ENCODE results near the gene PHACTR3. TPM values are rescaled to one million over a fixed set of nuclear protein-coding genes. Genes with fewer than 3 reads are reported as not detected.

The PHACTR3 gene
- polyA plus RNA-seq, 1 experiment, result not detected

- Histone ChIP-seq H3K27me3 (ENCODE audit: control insufficient read depth, insufficient read depth, low read length) (no peaks in the 10 kb centered on the region), H3K4me3 (ENCODE audit: low read depth, low read length) (no peak overlapping the region), H3K9me3 (ENCODE audit: control insufficient read depth, insufficient read depth, low read length) (no peaks in the 10 kb centered on the region), H3K27ac (ENCODE audit: low read depth, low read length) (no peak overlapping the region)
- no peak for DNase-seq (ENCODE audit: low read depth, low spot score)
- ChIA-PET CTCF (no interaction called here), POLR2A (no interaction called here)
- no peak for TF ChIP-seq CTCF (IDR thresholded peaks at IDR 0.05; ENCODE audit: low read depth, low read length)
These were observed 185.3 kb downstream of the PHACTR3 start for GRCh38 chr20:59789686-59790085.

DNA sequence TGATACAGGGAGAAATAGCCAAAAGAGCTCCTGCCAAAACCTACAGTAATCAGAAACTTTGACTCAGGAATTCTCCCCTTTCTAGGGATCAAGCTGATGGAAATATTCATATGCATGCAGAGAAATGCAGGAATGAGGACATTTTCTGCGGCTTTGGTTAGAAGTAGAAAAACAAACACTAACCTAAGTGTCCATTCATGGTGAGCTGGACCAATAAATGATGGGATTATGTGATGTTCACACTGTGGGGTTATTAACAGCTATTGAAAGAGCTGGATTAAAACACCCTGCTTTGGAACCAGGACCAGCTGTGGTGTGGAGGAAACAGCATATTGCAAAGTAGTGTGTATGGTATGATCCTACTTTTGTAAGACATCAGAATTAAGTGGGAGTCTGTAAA is 186.0 kb downstream of the PHACTR3 start:
- no peak for DNase-seq (ENCODE audit: low read depth, low spot score)
- CTCF ChIA-PET, result interaction anchor here (0.6 to 1.1 kb wide), 2 partner anchors 49 to 60 kb away, joined by 3 to 4 read pairs; no protein-coding TSS in a partner anchor
- Histone ChIP-seq H3K9me3 (ENCODE audit: control insufficient read depth, insufficient read depth, low read length) (no peaks in the 10 kb centered on the region), H3K27ac (ENCODE audit: low read depth, low read length) (no peak overlapping the region), H3K4me3 (ENCODE audit: low read depth, low read length) (no peak overlapping the region), H3K27me3 (ENCODE audit: control insufficient read depth, insufficient read depth, low read length) (no peaks in the 10 kb centered on the region)
- POLR2A ChIA-PET, result no interaction called here
- TF ChIP-seq CTCF (IDR thresholded peaks at IDR 0.05; ENCODE audit: low read depth, low read length), result no peak

DNA sequence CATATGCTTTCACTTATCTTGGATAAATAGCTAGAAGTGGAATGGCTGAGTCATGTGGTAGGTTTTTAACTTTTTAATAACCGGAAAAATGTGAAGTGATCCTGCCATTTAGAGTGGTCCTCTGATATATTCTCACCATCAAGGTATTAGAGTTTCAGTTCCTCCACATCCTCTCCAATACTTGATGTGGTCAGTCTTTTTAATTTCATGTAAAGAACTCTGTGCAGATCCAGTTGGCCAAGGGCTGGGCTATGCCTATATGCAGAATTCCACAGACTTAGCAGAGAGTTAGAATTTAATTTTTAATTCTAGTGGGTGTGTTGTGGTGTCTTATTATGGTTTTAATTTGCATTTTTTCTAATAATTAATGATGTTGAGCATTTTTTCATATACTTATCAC is 188.0 kb downstream of the PHACTR3 start:
- DNase-seq (ENCODE audit: low read depth, low spot score), result no peak
- Histone ChIP-seq H3K27ac (ENCODE audit: low read depth, low read length) (no peak overlapping the region), H3K27me3 (ENCODE audit: control insufficient read depth, insufficient read depth, low read length) (no peaks in the 10 kb centered on the region), H3K4me3 (ENCODE audit: low read depth, low read length) (no peak overlapping the region), H3K9me3 (ENCODE audit: control insufficient read depth, insufficient read depth, low read length) (no peaks in the 10 kb centered on the region)
- TF ChIP-seq CTCF (IDR thresholded peaks at IDR 0.05; ENCODE audit: low read depth, low read length), result no peak
- POLR2A ChIA-PET, result no interaction called here
- CTCF ChIA-PET, result no interaction called here

DNA sequence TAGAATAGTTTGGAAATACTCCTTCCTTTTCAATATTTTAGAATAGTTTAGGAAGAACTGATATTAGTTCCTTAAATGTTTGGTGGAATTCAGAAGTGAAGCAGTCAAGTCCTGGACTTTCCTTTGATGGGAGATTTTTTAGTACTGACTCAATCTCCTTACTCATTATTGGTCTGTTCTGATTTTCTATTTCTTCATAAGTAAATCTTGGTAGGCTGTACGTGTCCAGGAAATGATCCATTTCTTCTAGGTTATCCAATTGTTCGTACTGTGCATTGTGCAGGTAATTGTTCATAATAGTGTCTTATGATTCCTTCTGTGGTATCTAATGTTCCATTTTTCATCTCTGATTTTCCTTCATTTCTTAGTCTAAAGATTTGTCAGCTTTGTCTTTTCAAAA is 190.2 kb downstream of the PHACTR3 start:
- Histone ChIP-seq H3K9me3 (ENCODE audit: control insufficient read depth, insufficient read depth, low read length) (no peaks in the 10 kb centered on the region), H3K27me3 (ENCODE audit: control insufficient read depth, insufficient read depth, low read length) (no peaks in the 10 kb centered on the region), H3K27ac (ENCODE audit: low read depth, low read length) (no peak overlapping the region), H3K4me3 (ENCODE audit: low read depth, low read length) (no peak overlapping the region)
- POLR2A ChIA-PET, result no interaction called here
- DNase-seq (ENCODE audit: low read depth, low spot score), result no peak
- TF ChIP-seq CTCF (IDR thresholded peaks at IDR 0.05; ENCODE audit: low read depth, low read length), result no peak
- CTCF ChIA-PET, result no interaction called here

DNA sequence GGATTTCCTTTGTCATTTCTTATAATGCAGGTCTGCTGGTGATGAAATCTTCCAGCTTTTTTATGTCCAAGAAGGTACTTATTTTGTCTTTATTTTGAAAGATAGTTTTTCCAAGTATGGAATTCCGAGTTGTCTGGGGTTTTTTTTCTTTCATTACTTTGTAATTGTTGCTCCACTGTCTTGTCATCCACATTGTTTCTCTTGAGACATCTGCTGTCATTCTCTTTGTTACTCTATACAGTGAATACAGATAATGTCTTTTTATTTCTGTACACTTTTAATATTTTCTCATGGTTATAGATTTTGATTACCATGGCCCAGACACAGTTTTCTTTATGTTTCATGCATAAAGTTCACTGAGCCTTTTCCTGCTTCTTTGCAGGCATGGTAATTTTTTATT is 196.0 kb downstream of the PHACTR3 start:
- ChIA-PET CTCF (no interaction called here), POLR2A (no interaction called here)
- H3K27me3 ChIP-seq (ENCODE audit: control insufficient read depth, insufficient read depth, low read length), result no peaks in the 10 kb centered on the region
- no peak overlapping the region for H3K4me3 ChIP-seq (ENCODE audit: low read depth, low read length)
- TF ChIP-seq CTCF (IDR thresholded peaks at IDR 0.05; ENCODE audit: low read depth, low read length), result no peak
- H3K9me3 ChIP-seq (ENCODE audit: control insufficient read depth, insufficient read depth, low read length), result no peaks in the 10 kb centered on the region; the same call in 1 of the 2 replicates
- no peak overlapping the region for H3K27ac ChIP-seq (ENCODE audit: low read depth, low read length)
- DNase-seq (ENCODE audit: low read depth, low spot score), result no peak

Data from AG04450 (cell line).